ENCODE results near the gene NANP.
"Not testable (repeated sequence)": the region's sequence is repeated elsewhere in the genome, so short reads cannot be mapped to it uniquely, and the experiment has no call there.

The NANP gene

GRCh38 chr20:25588491-25588890 lies 35.3 kb downstream of the NANP start:
- no peak for TF ChIP-seq CTCF (IDR thresholded peaks at IDR 0.05; ENCODE audit: borderline replicate concordance, insufficient read depth, low read depth, low read length)
- H3K4me3 ChIP-seq (ENCODE audit: low read depth, low read length), result no peak overlapping the region

- no peak for TF ChIP-seq CTCF (IDR thresholded peaks at IDR 0.05; ENCODE audit: borderline replicate concordance, insufficient read depth, low read depth, low read length)
- no peak overlapping the region for H3K4me3 ChIP-seq (ENCODE audit: low read depth, low read length)
Observed at GRCh38 chr20:25587536-25587935, 36.3 kb downstream of the NANP start.

GRCh38 chr20:25586877-25587276 lies 36.9 kb downstream of the NANP start:
- no peak for TF ChIP-seq CTCF (IDR thresholded peaks at IDR 0.05; ENCODE audit: borderline replicate concordance, insufficient read depth, low read depth, low read length)
- H3K4me3 ChIP-seq (ENCODE audit: low read depth, low read length), result no peak overlapping the region

- no peak within 1 kb of the TSS for H3K4me3 ChIP-seq (ENCODE audit: low read depth, low read length)
- no peak for TF ChIP-seq CTCF (IDR thresholded peaks at IDR 0.05; ENCODE audit: borderline replicate concordance, insufficient read depth, low read depth, low read length)
Observed at GRCh38 chr20:25584905-25585704, 38.7 kb downstream of the NANP start, which contains the start of gene NINL. TSS of gene NINL (minus strand) at chr20:25585531. CDS start at chr20:25526587, 58,944 bp downstream.

GRCh38 chr20:25583607-25584006 lies 40.2 kb downstream of the NANP start:
- not testable (repeated sequence) for H3K4me3 ChIP-seq (ENCODE audit: low read depth, low read length)

GRCh38 chr20:25580711-25581110 lies 43.1 kb downstream of the NANP start:
- TF ChIP-seq CTCF (IDR thresholded peaks at IDR 0.05; ENCODE audit: borderline replicate concordance, insufficient read depth, low read depth, low read length), result no peak
- H3K4me3 ChIP-seq (ENCODE audit: low read depth, low read length), result no peak overlapping the region

- TF ChIP-seq CTCF (IDR thresholded peaks at IDR 0.05; ENCODE audit: borderline replicate concordance, insufficient read depth, low read depth, low read length), result no peak
- H3K4me3 ChIP-seq (ENCODE audit: low read depth, low read length), result no peak overlapping the region
Observed at GRCh38 chr20:25579081-25579770, 44.6 kb downstream of the NANP start.

All from GM12875 (cell line).